ENCODE results near the gene NEMF.

GRCh38 chr14:49786315-49786714 is 66.3 kb downstream of the NEMF start:
- no peak for TF ChIP-seq EZH2 (IDR thresholded peaks at IDR 0.05; ENCODE audit: low read length)
- TF ChIP-seq CTCF (optimal IDR thresholded peaks at IDR 0.05 in 1 of 3, IDR thresholded peaks at IDR 0.05 in 1 of 3, conservative IDR thresholded peaks at IDR 0.05 in 1 of 3; ENCODE audit: extremely low read depth in 1 of 3, insufficient read depth in 2 of 3, low read length in 3 of 3), result no peak

All from keratinocyte (primary cell).